Ishikawa (cell line): ENCODE data around the gene POLR3G.

ENCODE experiments used
- EP300 ChIP-seq: IDR thresholded peaks from 2 replicates; pipeline ENCODE4 v1.6.1; 2012; ENCODE audit warnings: borderline replicate concordance
- NFIC ChIP-seq: IDR thresholded peaks from 2 replicates; pipeline ENCODE4 v1.6.1; 2012
- REST ChIP-seq: IDR thresholded peaks from 2 replicates; pipeline ENCODE4 v1.6.1; 2012; ENCODE audit warnings: low read depth, mild to moderate bottlenecking

GRCh38 chr5:90438100-90438499 lies 36.6 kb upstream of the POLR3G start:
- TF ChIP-seq REST (no peak), NFIC (no peak), EP300 (no peak)
